ENCODE data around the gene FBXL17.

DNA sequence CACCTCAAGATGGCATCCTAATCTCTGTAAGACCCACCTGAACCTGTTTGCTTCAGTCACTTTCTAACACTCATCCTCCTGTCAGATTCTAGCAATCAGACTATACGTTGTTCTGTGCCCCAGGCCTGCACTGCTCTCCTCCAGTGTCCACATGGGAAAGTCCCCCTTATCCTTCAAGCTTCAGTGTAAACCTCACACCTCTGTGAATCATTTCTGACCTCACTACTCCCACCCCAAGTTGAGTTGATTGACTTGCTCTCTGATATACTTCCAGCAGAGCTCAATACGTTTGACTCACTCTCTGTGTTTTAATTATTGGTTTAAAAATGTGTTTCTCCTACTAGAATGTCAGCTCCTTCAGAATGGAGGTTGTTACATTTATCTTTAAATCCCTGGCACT, 240.2 kb downstream of the FBXL17 start:
- TF ChIP-seq, protein P1, sequence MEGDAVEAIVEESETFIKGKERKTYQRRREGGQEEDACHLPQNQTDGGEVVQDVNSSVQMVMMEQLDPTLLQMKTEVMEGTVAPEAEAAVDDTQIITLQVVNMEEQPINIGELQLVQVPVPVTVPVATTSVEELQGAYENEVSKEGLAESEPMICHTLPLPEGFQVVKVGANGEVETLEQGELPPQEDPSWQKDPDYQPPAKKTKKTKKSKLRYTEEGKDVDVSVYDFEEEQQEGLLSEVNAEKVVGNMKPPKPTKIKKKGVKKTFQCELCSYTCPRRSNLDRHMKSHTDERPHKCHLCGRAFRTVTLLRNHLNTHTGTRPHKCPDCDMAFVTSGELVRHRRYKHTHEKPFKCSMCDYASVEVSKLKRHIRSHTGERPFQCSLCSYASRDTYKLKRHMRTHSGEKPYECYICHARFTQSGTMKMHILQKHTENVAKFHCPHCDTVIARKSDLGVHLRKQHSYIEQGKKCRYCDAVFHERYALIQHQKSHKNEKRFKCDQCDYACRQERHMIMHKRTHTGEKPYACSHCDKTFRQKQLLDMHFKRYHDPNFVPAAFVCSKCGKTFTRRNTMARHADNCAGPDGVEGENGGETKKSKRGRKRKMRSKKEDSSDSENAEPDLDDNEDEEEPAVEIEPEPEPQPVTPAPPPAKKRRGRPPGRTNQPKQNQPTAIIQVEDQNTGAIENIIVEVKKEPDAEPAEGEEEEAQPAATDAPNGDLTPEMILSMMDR (IDR thresholded peaks at IDR 0.05): no peak
- no peak for TF ChIP-seq POLR2A (IDR thresholded peaks at IDR 0.05)
